ENCODE measurements around the gene SERPINB6. TPM values are rescaled to one million over a fixed set of nuclear protein-coding genes. Genes with fewer than 3 reads are reported as not detected.

Gene SERPINB6
- total and polyA plus RNA-seq, 9 of the 15 experiments (the other 6 are each of a cell fraction or from before 2014, with no cell fraction given): 86.6 to 211 (median 143) TPM

- TF ChIP-seq, protein P1, sequence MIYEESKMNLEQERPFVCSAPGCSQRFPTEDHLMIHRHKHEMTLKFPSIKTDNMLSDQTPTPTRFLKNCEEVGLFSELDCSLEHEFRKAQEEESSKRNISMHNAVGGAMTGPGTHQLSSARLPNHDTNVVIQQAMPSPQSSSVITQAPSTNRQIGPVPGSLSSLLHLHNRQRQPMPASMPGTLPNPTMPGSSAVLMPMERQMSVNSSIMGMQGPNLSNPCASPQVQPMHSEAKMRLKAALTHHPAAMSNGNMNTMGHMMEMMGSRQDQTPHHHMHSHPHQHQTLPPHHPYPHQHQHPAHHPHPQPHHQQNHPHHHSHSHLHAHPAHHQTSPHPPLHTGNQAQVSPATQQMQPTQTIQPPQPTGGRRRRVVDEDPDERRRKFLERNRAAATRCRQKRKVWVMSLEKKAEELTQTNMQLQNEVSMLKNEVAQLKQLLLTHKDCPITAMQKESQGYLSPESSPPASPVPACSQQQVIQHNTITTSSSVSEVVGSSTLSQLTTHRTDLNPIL (CRISPR knock-in tag; IDR thresholded peaks at IDR 0.05): no peak
- TF ChIP-seq WHSC1 (IDR thresholded peaks at IDR 0.05; ENCODE audit: low read length): no peak
- TF ChIP-seq, protein P2, sequence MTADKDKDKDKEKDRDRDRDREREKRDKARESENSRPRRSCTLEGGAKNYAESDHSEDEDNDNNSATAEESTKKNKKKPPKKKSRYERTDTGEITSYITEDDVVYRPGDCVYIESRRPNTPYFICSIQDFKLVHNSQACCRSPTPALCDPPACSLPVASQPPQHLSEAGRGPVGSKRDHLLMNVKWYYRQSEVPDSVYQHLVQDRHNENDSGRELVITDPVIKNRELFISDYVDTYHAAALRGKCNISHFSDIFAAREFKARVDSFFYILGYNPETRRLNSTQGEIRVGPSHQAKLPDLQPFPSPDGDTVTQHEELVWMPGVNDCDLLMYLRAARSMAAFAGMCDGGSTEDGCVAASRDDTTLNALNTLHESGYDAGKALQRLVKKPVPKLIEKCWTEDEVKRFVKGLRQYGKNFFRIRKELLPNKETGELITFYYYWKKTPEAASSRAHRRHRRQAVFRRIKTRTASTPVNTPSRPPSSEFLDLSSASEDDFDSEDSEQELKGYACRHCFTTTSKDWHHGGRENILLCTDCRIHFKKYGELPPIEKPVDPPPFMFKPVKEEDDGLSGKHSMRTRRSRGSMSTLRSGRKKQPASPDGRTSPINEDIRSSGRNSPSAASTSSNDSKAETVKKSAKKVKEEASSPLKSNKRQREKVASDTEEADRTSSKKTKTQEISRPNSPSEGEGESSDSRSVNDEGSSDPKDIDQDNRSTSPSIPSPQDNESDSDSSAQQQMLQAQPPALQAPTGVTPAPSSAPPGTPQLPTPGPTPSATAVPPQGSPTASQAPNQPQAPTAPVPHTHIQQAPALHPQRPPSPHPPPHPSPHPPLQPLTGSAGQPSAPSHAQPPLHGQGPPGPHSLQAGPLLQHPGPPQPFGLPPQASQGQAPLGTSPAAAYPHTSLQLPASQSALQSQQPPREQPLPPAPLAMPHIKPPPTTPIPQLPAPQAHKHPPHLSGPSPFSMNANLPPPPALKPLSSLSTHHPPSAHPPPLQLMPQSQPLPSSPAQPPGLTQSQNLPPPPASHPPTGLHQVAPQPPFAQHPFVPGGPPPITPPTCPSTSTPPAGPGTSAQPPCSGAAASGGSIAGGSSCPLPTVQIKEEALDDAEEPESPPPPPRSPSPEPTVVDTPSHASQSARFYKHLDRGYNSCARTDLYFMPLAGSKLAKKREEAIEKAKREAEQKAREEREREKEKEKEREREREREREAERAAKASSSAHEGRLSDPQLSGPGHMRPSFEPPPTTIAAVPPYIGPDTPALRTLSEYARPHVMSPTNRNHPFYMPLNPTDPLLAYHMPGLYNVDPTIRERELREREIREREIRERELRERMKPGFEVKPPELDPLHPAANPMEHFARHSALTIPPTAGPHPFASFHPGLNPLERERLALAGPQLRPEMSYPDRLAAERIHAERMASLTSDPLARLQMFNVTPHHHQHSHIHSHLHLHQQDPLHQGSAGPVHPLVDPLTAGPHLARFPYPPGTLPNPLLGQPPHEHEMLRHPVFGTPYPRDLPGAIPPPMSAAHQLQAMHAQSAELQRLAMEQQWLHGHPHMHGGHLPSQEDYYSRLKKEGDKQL (CRISPR knock-in tag; IDR thresholded peaks at IDR 0.05; ENCODE audit: borderline replicate concordance): no peak
- TF ChIP-seq TEAD1 (CRISPR knock-in tag; IDR thresholded peaks at IDR 0.05): peak in 1 of 2 experiments; percentile 26; a peak in 1 of 4 replicates
- TF ChIP-seq ZNF384 (IDR thresholded peaks at IDR 0.05; ENCODE audit: low read depth, low read length): no peak
- TF ChIP-seq ZNF197 (CRISPR knock-in tag; IDR thresholded peaks at IDR 0.05; ENCODE audit: low read depth): no peak
- TF ChIP-seq, protein P3, sequence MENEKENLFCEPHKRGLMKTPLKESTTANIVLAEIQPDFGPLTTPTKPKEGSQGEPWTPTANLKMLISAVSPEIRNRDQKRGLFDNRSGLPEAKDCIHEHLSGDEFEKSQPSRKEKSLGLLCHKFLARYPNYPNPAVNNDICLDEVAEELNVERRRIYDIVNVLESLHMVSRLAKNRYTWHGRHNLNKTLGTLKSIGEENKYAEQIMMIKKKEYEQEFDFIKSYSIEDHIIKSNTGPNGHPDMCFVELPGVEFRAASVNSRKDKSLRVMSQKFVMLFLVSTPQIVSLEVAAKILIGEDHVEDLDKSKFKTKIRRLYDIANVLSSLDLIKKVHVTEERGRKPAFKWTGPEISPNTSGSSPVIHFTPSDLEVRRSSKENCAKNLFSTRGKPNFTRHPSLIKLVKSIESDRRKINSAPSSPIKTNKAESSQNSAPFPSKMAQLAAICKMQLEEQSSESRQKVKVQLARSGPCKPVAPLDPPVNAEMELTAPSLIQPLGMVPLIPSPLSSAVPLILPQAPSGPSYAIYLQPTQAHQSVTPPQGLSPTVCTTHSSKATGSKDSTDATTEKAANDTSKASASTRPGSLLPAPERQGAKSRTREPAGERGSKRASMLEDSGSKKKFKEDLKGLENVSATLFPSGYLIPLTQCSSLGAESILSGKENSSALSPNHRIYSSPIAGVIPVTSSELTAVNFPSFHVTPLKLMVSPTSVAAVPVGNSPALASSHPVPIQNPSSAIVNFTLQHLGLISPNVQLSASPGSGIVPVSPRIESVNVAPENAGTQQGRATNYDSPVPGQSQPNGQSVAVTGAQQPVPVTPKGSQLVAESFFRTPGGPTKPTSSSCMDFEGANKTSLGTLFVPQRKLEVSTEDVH (IDR thresholded peaks at IDR 0.05; ENCODE audit: low read depth, partially characterized antibody): no peak
- no peak for TF ChIP-seq KLF16 (IDR thresholded peaks at IDR 0.05)
- TF ChIP-seq ZNF184 (CRISPR knock-in tag; IDR thresholded peaks at IDR 0.05): no peak
- no peak for TF ChIP-seq ZNF76 (CRISPR knock-in tag; IDR thresholded peaks at IDR 0.05; ENCODE audit: borderline replicate concordance)
- TF ChIP-seq ELF1 (tag; IDR thresholded peaks at IDR 0.05): peak; percentile 23; the same call in 1 of the 2 replicates
- TF ChIP-seq CHAMP1 (IDR thresholded peaks at IDR 0.05): no peak
- no peak for TF ChIP-seq ZNF512 (tag; IDR thresholded peaks at IDR 0.05)
Observed at GRCh38 chr6:2970753-2971419, 481 bp downstream of the SERPINB6 start (continued).

Measured in K562 (cell line).